OCI-LY1 (cell line): ENCODE results near the gene SMIM14.
"Not testable (repeated sequence)": the region's sequence is repeated elsewhere in the genome, so short reads cannot be mapped to it uniquely, and the experiment has no call there.

Experiments used
- EZH2 ChIP-seq: fragments of 200-600 bp; sonication (generic), shearing (Covaris generic); IDR thresholded peaks from 2 replicates; pipeline ENCODE4 v1.8.0; 2017; ENCODE audit warnings: borderline replicate concordance, mixed run types, mild to moderate bottlenecking, antibody characterized with exemption, low read length, moderate library complexity, mixed read lengths
- TF ChIP-seq, protein P1 (sequence below): fragments of 200-600 bp; sonication (generic), shearing (Covaris generic); IDR thresholded peaks from 2 replicates; pipeline ENCODE4 v1.5.1; 2017; ENCODE audit warnings: mild to moderate bottlenecking, antibody characterized with exemption, low read length, moderate library complexity, mixed read lengths

DNA sequence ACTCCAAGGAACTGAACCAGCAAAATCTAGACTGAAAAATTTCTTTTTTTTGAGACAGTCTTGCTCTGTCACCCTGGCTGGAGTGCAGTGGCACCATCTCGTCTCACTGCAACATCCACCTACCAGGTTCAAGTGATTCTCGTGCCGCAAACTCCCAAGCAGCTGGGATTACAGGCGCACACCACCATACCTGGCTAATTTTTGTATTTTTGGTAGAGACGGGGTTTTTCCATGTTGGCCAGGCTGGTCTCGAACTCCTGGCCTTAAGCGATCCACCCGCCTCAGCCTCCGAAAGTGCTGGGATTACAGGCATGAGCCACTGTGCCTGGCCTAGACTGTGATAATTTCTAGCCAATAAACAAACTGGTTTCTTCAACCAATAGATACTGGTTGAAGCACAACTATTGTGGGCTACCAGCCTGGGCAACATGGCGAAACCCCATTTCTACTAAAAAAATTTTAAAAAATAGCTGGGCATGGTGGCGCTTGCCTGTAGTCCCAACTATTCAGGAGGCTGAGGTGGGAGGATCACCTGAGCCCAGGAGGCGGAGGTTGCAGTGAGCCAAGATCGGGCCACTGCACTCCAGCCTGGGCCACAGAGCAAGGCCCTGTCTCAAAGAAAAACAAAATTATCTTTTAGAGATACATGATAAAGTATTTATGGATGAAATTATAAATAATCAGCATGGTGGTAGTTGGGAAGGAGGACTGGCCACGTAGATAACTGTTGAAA is 122.8 kb downstream of the SMIM14 start:
- TF ChIP-seq, protein P1, sequence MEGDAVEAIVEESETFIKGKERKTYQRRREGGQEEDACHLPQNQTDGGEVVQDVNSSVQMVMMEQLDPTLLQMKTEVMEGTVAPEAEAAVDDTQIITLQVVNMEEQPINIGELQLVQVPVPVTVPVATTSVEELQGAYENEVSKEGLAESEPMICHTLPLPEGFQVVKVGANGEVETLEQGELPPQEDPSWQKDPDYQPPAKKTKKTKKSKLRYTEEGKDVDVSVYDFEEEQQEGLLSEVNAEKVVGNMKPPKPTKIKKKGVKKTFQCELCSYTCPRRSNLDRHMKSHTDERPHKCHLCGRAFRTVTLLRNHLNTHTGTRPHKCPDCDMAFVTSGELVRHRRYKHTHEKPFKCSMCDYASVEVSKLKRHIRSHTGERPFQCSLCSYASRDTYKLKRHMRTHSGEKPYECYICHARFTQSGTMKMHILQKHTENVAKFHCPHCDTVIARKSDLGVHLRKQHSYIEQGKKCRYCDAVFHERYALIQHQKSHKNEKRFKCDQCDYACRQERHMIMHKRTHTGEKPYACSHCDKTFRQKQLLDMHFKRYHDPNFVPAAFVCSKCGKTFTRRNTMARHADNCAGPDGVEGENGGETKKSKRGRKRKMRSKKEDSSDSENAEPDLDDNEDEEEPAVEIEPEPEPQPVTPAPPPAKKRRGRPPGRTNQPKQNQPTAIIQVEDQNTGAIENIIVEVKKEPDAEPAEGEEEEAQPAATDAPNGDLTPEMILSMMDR, result not testable (repeated sequence)
- not testable (repeated sequence) for TF ChIP-seq EZH2
